CD14-positive monocyte (primary cell): ENCODE results near the gene TAS2R50. TPM values are rescaled to one million over a fixed set of nuclear protein-coding genes. Genes with fewer than 3 reads are reported as not detected.

ENCODE experiments used
- DNase-seq, 3 donors: peaks; one replicate each; pipeline ENCODE4 v3.0.0-alpha.2; 2011 to 2022
- H2AFZ ChIP-seq: 2 replicates; pipeline ENCODE4 v1.6.0; 2012; ENCODE audit warnings: mild to moderate bottlenecking, low read depth, low read length, inconsistent platforms; ENCODE audit not compliant: insufficient read depth, poor library complexity, severe bottlenecking
- H3K27ac ChIP-seq, 2 donors: 1 replicate in 1 of 2; 2 replicates in 1 of 2; pipeline ENCODE4 v1.5.1; 2012 to 2013; ENCODE audit warnings: low read length in 2 of 2, control low read depth in 1 of 2, inconsistent platforms in 1 of 2, low read depth in 1 of 2, mild to moderate bottlenecking in 1 of 2
- H3K27me3 ChIP-seq, 2 donors: one replicate each; pipeline versions ENCODE4 v1.6.0 to v1.6.1; 2011 to 2013; ENCODE audit warnings: low read length in 2 of 2; ENCODE audit not compliant: control insufficient read depth in 2 of 2, insufficient read depth in 2 of 2
- H3K36me3 ChIP-seq, 2 donors: replicated peaks in 1 of 2; 1 replicate in 1 of 2; 2 replicates in 1 of 2; pipeline versions ENCODE4 v1.5.1 to v1.6.1; 2012 to 2013; ENCODE audit warnings: low read length in 2 of 2, control low read depth in 1 of 2, inconsistent platforms in 1 of 2, mild to moderate bottlenecking in 1 of 2; ENCODE audit not compliant: insufficient read depth in 2 of 2, control insufficient read depth in 1 of 2
- H3K4me1 ChIP-seq, 2 donors: 1 replicate in 1 of 2; 2 replicates in 1 of 2; pipeline versions ENCODE4 v1.5.1 to v1.6.1; 2012 to 2013; ENCODE audit warnings: low read length in 2 of 2, control low read depth in 1 of 2, inconsistent platforms in 1 of 2, mild to moderate bottlenecking in 1 of 2, moderate library complexity in 1 of 2; ENCODE audit not compliant: insufficient read depth in 2 of 2, control insufficient read depth in 1 of 2
- H3K4me2 ChIP-seq: replicated peaks from 2 replicates; pipeline ENCODE3; 2012; ENCODE audit warnings: low read length, moderate library complexity, mild to moderate bottlenecking; ENCODE audit not compliant: poor library complexity, severe bottlenecking; ENCODE audit errors: extremely low read depth
- H3K4me3 ChIP-seq, 3 experiments: fragments of 200-600 bp in 1 of 3; sonication (generic) in 1 of 3; replicated peaks in 1 of 3; 1 replicate in 2 of 3; 2 replicates in 1 of 3; pipeline ENCODE4 v1.5.1; 2011 to 2013; ENCODE audit warnings: low read length in 3 of 3, mild to moderate bottlenecking in 3 of 3, control low read depth in 2 of 3, low read depth in 2 of 3, inconsistent platforms in 1 of 3, moderate library complexity in 1 of 3
- H3K79me2 ChIP-seq: 2 replicates; pipeline ENCODE4 v1.6.0; 2012; ENCODE audit warnings: mild to moderate bottlenecking, control low read depth, inconsistent platforms, low read length, moderate library complexity; ENCODE audit not compliant: insufficient read depth
- H3K9ac ChIP-seq: 2 replicates; pipeline ENCODE4 v1.6.0; 2017; ENCODE audit warnings: low read length, mild to moderate bottlenecking; ENCODE audit not compliant: insufficient read depth, poor library complexity, severe bottlenecking
- H3K9me3 ChIP-seq, 2 donors: replicated peaks in 1 of 2; 1 replicate in 1 of 2; 2 replicates in 1 of 2; pipeline versions ENCODE4 v1.5.1 to v1.6.1; 2012 to 2013; ENCODE audit warnings: low read length in 2 of 2, control low read depth in 1 of 2; ENCODE audit not compliant: control insufficient read depth in 1 of 2, insufficient read depth in 1 of 2
- H4K20me1 ChIP-seq: 2 replicates; pipeline ENCODE4 v1.6.0; 2012; ENCODE audit warnings: mild to moderate bottlenecking, low read length, control low read depth, moderate library complexity; ENCODE audit not compliant: insufficient read depth
- H3K27ac Mint-ChIP-seq, 7 donors: one replicate each; pipeline ENCODE4 v1.8.0; 2020; ENCODE audit warnings: mild to moderate bottlenecking in 7 of 7, mixed read lengths in 7 of 7, moderate library complexity in 6 of 7, inconsistent platforms in 2 of 7
- H3K27me3 Mint-ChIP-seq, 3 donors: one replicate each; pipeline ENCODE4 v1.8.0; 2021 to 2022; ENCODE audit warnings: low read depth in 3 of 3, mild to moderate bottlenecking in 3 of 3, mixed read lengths in 3 of 3, moderate library complexity in 3 of 3, inconsistent platforms in 1 of 3
- H3K36me3 Mint-ChIP-seq, 2 donors: one replicate each; pipeline ENCODE4 v1.8.0; 2020; ENCODE audit warnings: mixed read lengths in 2 of 2, inconsistent platforms in 1 of 2, mild to moderate bottlenecking in 1 of 2
- H3K4me1 Mint-ChIP-seq: one replicate; pipeline ENCODE4 v1.8.0; 2020; ENCODE audit warnings: mild to moderate bottlenecking, mixed read lengths
- H3K4me3 Mint-ChIP-seq, 2 donors: one replicate each; pipeline ENCODE4 v1.8.0; 2020; ENCODE audit warnings: mild to moderate bottlenecking in 2 of 2, mixed read lengths in 2 of 2, moderate library complexity in 1 of 2
- H3K9me3 Mint-ChIP-seq, 7 donors: one replicate each; pipeline ENCODE4 v1.8.0; 2020 to 2022; ENCODE audit warnings: mixed read lengths in 7 of 7, mild to moderate bottlenecking in 6 of 7, moderate library complexity in 6 of 7, inconsistent platforms in 2 of 7
- WGBS: methylation state at CpG from one replicate; pipeline ENCODE4 v1.1.5; 2013; ENCODE audit warnings: missing lambda C conversion rate; ENCODE audit not compliant: insufficient coverage; 5-methylcytosine and 5-hydroxymethylcytosine counted together
- intact Hi-C, 2 donors: fragments of 100-400 bp; cut with micrococcal nuclease; formaldehyde crosslinking; loops; one replicate each; pipeline versions ENCODE4 v1.15.0 to v1.15.1; 2023
- polyA plus RNA-seq, 3 donors: library from polyadenylated mRNA; depleted of rRNA in 1 of 3; unstranded in 2 of 3; stranded (reverse) in 1 of 3; fragments of 300-500 nt in 2 of 3; fragments of >200 nt in 1 of 3; fragmentation: Illumina TruSeq in 2 of 3; gene quantifications; 1 replicate in 2 of 3; 2 replicates in 1 of 3; pipeline ENCODE4 v1.2.3, GENCODE V29; 2012 to 2021
- TF ChIP-seq, protein P1 (sequence below): fragments of 200-600 bp; IDR thresholded peaks from one replicate; pipeline ENCODE4 v1.8.0; 2022; ENCODE audit warnings: antibody characterized with exemption, mild to moderate bottlenecking

TAS2R50 gene
- polyA plus RNA-seq, 3 donors: 0.27 TPM; not detected in 2

DNA sequence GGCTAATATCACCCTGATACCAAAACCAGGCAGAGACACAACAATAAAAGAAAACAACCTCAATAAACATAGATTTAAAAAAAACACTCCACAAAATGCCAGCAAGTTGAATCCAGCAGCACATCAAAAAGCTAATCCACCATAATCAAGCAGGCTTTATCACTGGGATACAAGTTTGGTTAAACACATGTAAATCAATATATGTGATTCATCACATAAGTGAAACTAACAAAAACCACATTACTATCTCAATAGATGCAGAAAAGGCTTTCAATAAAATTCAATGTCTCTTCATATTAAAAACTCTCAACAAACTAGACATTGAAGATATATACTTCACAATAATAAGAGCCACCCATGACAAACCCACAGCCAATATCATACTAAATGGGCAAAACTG lies 30.6 kb downstream of the TAS2R50 start:
- no peak overlapping the region for H2AFZ ChIP-seq
- H3K9me3 ChIP-seq: peaks cover 8 to 12% of the 10 kb centered on the region in 2 donors
- intact Hi-C loops: no loop called here
- TF ChIP-seq, protein P1, sequence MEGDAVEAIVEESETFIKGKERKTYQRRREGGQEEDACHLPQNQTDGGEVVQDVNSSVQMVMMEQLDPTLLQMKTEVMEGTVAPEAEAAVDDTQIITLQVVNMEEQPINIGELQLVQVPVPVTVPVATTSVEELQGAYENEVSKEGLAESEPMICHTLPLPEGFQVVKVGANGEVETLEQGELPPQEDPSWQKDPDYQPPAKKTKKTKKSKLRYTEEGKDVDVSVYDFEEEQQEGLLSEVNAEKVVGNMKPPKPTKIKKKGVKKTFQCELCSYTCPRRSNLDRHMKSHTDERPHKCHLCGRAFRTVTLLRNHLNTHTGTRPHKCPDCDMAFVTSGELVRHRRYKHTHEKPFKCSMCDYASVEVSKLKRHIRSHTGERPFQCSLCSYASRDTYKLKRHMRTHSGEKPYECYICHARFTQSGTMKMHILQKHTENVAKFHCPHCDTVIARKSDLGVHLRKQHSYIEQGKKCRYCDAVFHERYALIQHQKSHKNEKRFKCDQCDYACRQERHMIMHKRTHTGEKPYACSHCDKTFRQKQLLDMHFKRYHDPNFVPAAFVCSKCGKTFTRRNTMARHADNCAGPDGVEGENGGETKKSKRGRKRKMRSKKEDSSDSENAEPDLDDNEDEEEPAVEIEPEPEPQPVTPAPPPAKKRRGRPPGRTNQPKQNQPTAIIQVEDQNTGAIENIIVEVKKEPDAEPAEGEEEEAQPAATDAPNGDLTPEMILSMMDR: no peak
- Mint-ChIP-seq H3K27me3 (no peaks in the 10 kb centered on the region), H3K4me3 (no peak overlapping the region), H3K4me1 (no peaks in the 10 kb centered on the region), H3K9me3 (peaks cover 8 to 26% (median 19%) of the 10 kb centered on the region in 7 donors), H3K27ac (no peak overlapping the region), H3K36me3 (peaks cover 7 to 8% of the 10 kb centered on the region in 2 donors)
- no peaks in the 10 kb centered on the region for H3K79me2 ChIP-seq
- no peak for DNase-seq
- no peak overlapping the region for H3K4me2 ChIP-seq
- no peak overlapping the region for H3K9ac ChIP-seq
- no peaks in the 10 kb centered on the region for H3K36me3 ChIP-seq
- H4K20me1 ChIP-seq: no peaks in the 10 kb centered on the region
- no peaks in the 10 kb centered on the region for H3K27me3 ChIP-seq
- no peak overlapping the region for H3K27ac ChIP-seq
- H3K4me1 ChIP-seq: no peaks in the 10 kb centered on the region
- no peak overlapping the region for H3K4me3 ChIP-seq

DNA sequence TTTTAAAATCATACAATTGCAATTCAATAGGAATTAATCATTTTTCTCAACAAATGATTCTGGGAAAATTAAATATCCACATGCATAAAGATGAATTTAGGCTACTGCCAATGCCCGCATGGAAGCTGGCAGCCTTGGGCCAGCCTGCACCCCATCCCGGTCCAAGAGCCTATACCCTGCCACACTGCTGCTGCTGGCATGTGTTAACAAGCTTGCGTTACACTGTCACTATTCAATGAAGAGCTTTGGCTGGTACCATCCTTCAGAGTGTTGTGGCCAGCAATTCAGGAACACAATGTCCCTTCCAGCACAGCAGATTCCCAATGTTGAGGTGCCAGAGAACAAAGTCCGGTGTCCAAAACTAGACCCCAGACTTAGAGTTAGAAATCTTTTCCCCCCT lies 34.1 kb downstream of the TAS2R50 start:
- Mint-ChIP-seq H3K27ac (no peak overlapping the region), H3K4me3 (no peak overlapping the region), H3K9me3 (peaks cover 13 to 35% (median 31%) of the 10 kb centered on the region in 7 donors), H3K4me1 (no peaks in the 10 kb centered on the region), H3K27me3 (no peaks in the 10 kb centered on the region), H3K36me3 (peaks cover 3 to 4% of the 10 kb centered on the region in 2 donors)
- H4K20me1 ChIP-seq: no peaks in the 10 kb centered on the region
- no peak overlapping the region for H3K4me3 ChIP-seq
- no peak overlapping the region for H3K27ac ChIP-seq
- no peak overlapping the region for H3K4me2 ChIP-seq
- H3K9ac ChIP-seq: no peak overlapping the region
- DNase-seq: no peak
- WGBS: 93% methylated on average over 4 of the region's 4 CpGs
- H3K36me3 ChIP-seq: no peaks in the 10 kb centered on the region
- intact Hi-C loops: no loop called here
- H2AFZ ChIP-seq: no peak overlapping the region
- no peaks in the 10 kb centered on the region for H3K4me1 ChIP-seq
- H3K27me3 ChIP-seq: no peaks in the 10 kb centered on the region
- peaks cover 12 to 14% of the 10 kb centered on the region in 2 donors for H3K9me3 ChIP-seq
- TF ChIP-seq, protein P1: no peak
- no peaks in the 10 kb centered on the region for H3K79me2 ChIP-seq
